WTC11 (cell line): ENCODE results near the gene ABCC4. TPM values are rescaled to one million over a fixed set of nuclear protein-coding genes. Genes with fewer than 3 reads are reported as not detected.

ENCODE experiments used
- ATAC-seq: fragments of 200-7000 bp; cut with Tn5 transposase; 2 replicates; pipeline ENCODE4 v1.10.0; 2021; ENCODE audit warnings: mild to moderate bottlenecking, moderate library complexity
- CTCF ChIA-PET: fragments of 300-600 bp; sonication (Branson Sonifier 250); formaldehyde crosslinking; loops from one replicate; lab custom pipeline; 2021; ENCODE audit warnings: antibody characterized with exemption; lab: Charles Lee
- POLR2A ChIA-PET: fragments of 350-600 bp; sonication (Branson Sonifier 250); formaldehyde crosslinking; loops from one replicate; lab custom pipeline; 2021; ENCODE audit warnings: antibody characterized with exemption; lab: Charles Lee
- DNase-seq: peaks from one replicate; pipeline ENCODE4 v3.0.0; 2021; ENCODE audit warnings: low spot score
- H3K27ac Mint-ChIP-seq: 2 replicates; pipeline ENCODE4 v1.8.0; 2021; ENCODE audit warnings: mixed read lengths
- H3K27me3 Mint-ChIP-seq: 2 replicates; pipeline ENCODE4 v1.8.0; 2021; ENCODE audit warnings: low read depth, mild to moderate bottlenecking, moderate library complexity, mixed read lengths
- H3K36me3 Mint-ChIP-seq: 2 replicates; pipeline ENCODE4 v1.8.0; 2021; ENCODE audit warnings: mixed read lengths
- H3K4me1 Mint-ChIP-seq: 2 replicates; pipeline ENCODE4 v1.8.0; 2022; ENCODE audit warnings: mixed read lengths
- H3K4me3 Mint-ChIP-seq: 2 replicates; pipeline ENCODE4 v1.8.0; 2021; ENCODE audit warnings: mild to moderate bottlenecking, moderate library complexity, mixed read lengths
- H3K9me3 Mint-ChIP-seq: 2 replicates; pipeline ENCODE4 v1.8.0; 2021; ENCODE audit warnings: mixed read lengths
- FOXP1 ChIP-seq: sonication (generic); formaldehyde crosslinking; IDR thresholded peaks from 2 replicates; pipeline ENCODE4 v1.8.0; 2022; ENCODE audit warnings: missing genetic modification reagents, mild to moderate bottlenecking, moderate library complexity, borderline replicate concordance
- GTF2I ChIP-seq: fragments of 250-450 bp; sonication (Bioruptor Pico); conservative IDR thresholded peaks from 2 replicates; pipeline ENCODE4 v1.4.0; 2021; ENCODE audit warnings: mild to moderate bottlenecking
- MXD4 ChIP-seq: fragments of 250-450 bp; sonication (Bioruptor Pico); IDR thresholded peaks from 2 replicates; pipeline ENCODE4 v1.8.0; 2021; ENCODE audit warnings: mild to moderate bottlenecking, moderate library complexity, borderline replicate concordance
- MYBL2 ChIP-seq: sonication (generic); formaldehyde crosslinking; IDR thresholded peaks from 2 replicates; pipeline ENCODE4 v1.8.1; 2023; ENCODE audit warnings: mild to moderate bottlenecking, moderate library complexity, missing genetic modification reagents
- NFE2L1 ChIP-seq: sonication (generic); formaldehyde crosslinking; IDR thresholded peaks from 2 replicates; pipeline ENCODE4 v1.8.1; 2023; ENCODE audit warnings: missing genetic modification reagents
- NFYB ChIP-seq: sonication (generic); formaldehyde crosslinking; conservative IDR thresholded peaks from 2 replicates; pipeline ENCODE4 v1.8.0; 2022; ENCODE audit warnings: low read depth, missing genetic modification reagents
- OVOL2 ChIP-seq: fragments of 250-450 bp; sonication (Bioruptor Pico); IDR thresholded peaks from 2 replicates; pipeline ENCODE4 v1.9.0; 2021; ENCODE audit warnings: mild to moderate bottlenecking, borderline replicate concordance
- PRRX2 ChIP-seq: fragments of 250-450 bp; sonication (Bioruptor Pico); IDR thresholded peaks from 2 replicates; pipeline ENCODE4 v1.8.0; 2021; ENCODE audit warnings: mild to moderate bottlenecking
- SMAD4 ChIP-seq: sonication (generic); formaldehyde crosslinking; IDR thresholded peaks from 2 replicates; pipeline ENCODE4 v1.8.0; 2022; ENCODE audit warnings: mild to moderate bottlenecking, missing genetic modification reagents
- ZNF219 ChIP-seq: sonication (generic); formaldehyde crosslinking; IDR thresholded peaks from 2 replicates; pipeline ENCODE4 v1.8.0; 2023; ENCODE audit warnings: missing genetic modification reagents, mild to moderate bottlenecking, borderline replicate concordance
- ZNF317 ChIP-seq: sonication (generic); formaldehyde crosslinking; IDR thresholded peaks from 2 replicates; pipeline ENCODE4 v1.8.1; 2023; ENCODE audit warnings: low read depth, mild to moderate bottlenecking, moderate library complexity, missing genetic modification reagents, borderline replicate concordance
- total RNA-seq: library from RNA; stranded (reverse); gene quantifications from 3 replicates; pipeline ENCODE4 v1.2.3, GENCODE V29; 2021
- TF ChIP-seq, protein P1 (sequence below): sonication (generic); formaldehyde crosslinking; IDR thresholded peaks from 2 replicates; pipeline ENCODE4 v1.8.1; 2023; ENCODE audit warnings: mild to moderate bottlenecking, missing genetic modification reagents, moderate library complexity
- TF ChIP-seq, protein P2 (sequence below): sonication (generic); formaldehyde crosslinking; IDR thresholded peaks from 2 replicates; pipeline ENCODE4 v1.8.0; 2023; ENCODE audit warnings: mild to moderate bottlenecking, missing genetic modification reagents
- TF ChIP-seq, protein P3 (sequence below): fragments of 200-600 bp; IDR thresholded peaks from 2 replicates; pipeline ENCODE4 v1.8.0; 2022; ENCODE audit warnings: antibody characterized with exemption
- TF ChIP-seq, protein P4 (sequence below): sonication (generic); formaldehyde crosslinking; IDR thresholded peaks from 2 replicates; pipeline ENCODE4 v1.8.0; 2023; ENCODE audit warnings: missing genetic modification reagents
- TF ChIP-seq, protein P5 (sequence below): sonication (generic); formaldehyde crosslinking; IDR thresholded peaks from 2 replicates; pipeline ENCODE4 v1.8.1; 2022; ENCODE audit warnings: missing genetic modification reagents, borderline replicate concordance
- TF ChIP-seq, protein P6 (sequence below): fragments of 250-450 bp; sonication (Bioruptor Pico); IDR thresholded peaks from 2 replicates; pipeline ENCODE4 v1.9.0; 2021; ENCODE audit warnings: moderate library complexity, mild to moderate bottlenecking, inconsistent platforms, borderline replicate concordance
- TF ChIP-seq, protein P7 (sequence below): sonication (generic); formaldehyde crosslinking; IDR thresholded peaks from 2 replicates; pipeline ENCODE4 v1.8.1; 2022; ENCODE audit warnings: low read depth, mild to moderate bottlenecking, moderate library complexity, missing genetic modification reagents, borderline replicate concordance
- TF ChIP-seq, protein P8 (sequence below): sonication (generic); formaldehyde crosslinking; IDR thresholded peaks from 2 replicates; pipeline ENCODE4 v1.8.0; 2022; ENCODE audit warnings: mild to moderate bottlenecking, missing genetic modification reagents

ABCC4 gene
- total RNA-seq, 1 experiment from 2014 or later = 7.2 TPM

DNA sequence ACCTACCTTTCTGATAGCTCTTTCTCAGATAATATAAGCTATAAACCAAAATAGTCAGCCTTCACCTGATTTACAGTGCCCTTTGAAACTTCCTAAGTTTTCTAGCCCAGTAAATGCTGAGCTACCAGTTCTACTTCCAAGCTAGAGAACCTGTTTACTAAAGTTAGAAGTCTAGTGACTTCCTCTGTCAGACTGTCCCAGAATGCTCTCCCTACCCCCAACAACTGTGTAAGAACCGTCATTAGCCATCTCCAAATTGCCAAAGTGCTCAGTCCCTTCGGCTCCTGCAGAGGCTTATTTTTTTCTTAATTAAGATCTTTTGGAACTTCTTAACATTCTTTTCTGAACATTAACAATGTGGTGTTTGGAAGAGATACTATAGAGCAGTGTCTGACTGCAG, 3.2 kb upstream of the ABCC4 start:
- H3K27ac Mint-ChIP-seq = no peak overlapping the region
- CTCF ChIA-PET = interaction anchor here (0.7 to 1.0 kb wide), 2 partner anchors 113 to 115 kb away, joined by 3 read pairs; no protein-coding TSS in a partner anchor
- ATAC-seq = no peak
- H3K4me3 Mint-ChIP-seq = no peak overlapping the region
- peaks cover 38% of the 10 kb centered on the region for H3K27me3 Mint-ChIP-seq
- H3K36me3 Mint-ChIP-seq = peaks cover 3% of the 10 kb centered on the region; the same call in 1 of the 2 replicates
- peaks cover 4% of the 10 kb centered on the region for H3K9me3 Mint-ChIP-seq
- TF ChIP-seq PRRX2 (CRISPR knock-in tag) (no peak), SMAD4 (CRISPR knock-in tag) (no peak), OVOL2 (CRISPR knock-in tag) (no peak), MXD4 (no peak), FOXP1 (CRISPR knock-in tag) (no peak), NFYB (CRISPR knock-in tag) (no peak), NFE2L1 (CRISPR knock-in tag) (no peak), ZNF317 (CRISPR knock-in tag) (no peak), GTF2I (CRISPR knock-in tag) (no peak), ZNF219 (no peak), MYBL2 (no peak)
- TF ChIP-seq, protein P1, sequence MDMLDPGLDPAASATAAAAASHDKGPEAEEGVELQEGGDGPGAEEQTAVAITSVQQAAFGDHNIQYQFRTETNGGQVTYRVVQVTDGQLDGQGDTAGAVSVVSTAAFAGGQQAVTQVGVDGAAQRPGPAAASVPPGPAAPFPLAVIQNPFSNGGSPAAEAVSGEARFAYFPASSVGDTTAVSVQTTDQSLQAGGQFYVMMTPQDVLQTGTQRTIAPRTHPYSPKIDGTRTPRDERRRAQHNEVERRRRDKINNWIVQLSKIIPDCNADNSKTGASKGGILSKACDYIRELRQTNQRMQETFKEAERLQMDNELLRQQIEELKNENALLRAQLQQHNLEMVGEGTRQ (CRISPR knock-in tag) = no peak
- TF ChIP-seq, protein P2, sequence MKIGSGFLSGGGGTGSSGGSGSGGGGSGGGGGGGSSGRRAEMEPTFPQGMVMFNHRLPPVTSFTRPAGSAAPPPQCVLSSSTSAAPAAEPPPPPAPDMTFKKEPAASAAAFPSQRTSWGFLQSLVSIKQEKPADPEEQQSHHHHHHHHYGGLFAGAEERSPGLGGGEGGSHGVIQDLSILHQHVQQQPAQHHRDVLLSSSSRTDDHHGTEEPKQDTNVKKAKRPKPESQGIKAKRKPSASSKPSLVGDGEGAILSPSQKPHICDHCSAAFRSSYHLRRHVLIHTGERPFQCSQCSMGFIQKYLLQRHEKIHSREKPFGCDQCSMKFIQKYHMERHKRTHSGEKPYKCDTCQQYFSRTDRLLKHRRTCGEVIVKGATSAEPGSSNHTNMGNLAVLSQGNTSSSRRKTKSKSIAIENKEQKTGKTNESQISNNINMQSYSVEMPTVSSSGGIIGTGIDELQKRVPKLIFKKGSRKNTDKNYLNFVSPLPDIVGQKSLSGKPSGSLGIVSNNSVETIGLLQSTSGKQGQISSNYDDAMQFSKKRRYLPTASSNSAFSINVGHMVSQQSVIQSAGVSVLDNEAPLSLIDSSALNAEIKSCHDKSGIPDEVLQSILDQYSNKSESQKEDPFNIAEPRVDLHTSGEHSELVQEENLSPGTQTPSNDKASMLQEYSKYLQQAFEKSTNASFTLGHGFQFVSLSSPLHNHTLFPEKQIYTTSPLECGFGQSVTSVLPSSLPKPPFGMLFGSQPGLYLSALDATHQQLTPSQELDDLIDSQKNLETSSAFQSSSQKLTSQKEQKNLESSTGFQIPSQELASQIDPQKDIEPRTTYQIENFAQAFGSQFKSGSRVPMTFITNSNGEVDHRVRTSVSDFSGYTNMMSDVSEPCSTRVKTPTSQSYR (CRISPR knock-in tag) = no peak
- TF ChIP-seq, protein P3, sequence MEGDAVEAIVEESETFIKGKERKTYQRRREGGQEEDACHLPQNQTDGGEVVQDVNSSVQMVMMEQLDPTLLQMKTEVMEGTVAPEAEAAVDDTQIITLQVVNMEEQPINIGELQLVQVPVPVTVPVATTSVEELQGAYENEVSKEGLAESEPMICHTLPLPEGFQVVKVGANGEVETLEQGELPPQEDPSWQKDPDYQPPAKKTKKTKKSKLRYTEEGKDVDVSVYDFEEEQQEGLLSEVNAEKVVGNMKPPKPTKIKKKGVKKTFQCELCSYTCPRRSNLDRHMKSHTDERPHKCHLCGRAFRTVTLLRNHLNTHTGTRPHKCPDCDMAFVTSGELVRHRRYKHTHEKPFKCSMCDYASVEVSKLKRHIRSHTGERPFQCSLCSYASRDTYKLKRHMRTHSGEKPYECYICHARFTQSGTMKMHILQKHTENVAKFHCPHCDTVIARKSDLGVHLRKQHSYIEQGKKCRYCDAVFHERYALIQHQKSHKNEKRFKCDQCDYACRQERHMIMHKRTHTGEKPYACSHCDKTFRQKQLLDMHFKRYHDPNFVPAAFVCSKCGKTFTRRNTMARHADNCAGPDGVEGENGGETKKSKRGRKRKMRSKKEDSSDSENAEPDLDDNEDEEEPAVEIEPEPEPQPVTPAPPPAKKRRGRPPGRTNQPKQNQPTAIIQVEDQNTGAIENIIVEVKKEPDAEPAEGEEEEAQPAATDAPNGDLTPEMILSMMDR = no peak
- TF ChIP-seq, protein P4, sequence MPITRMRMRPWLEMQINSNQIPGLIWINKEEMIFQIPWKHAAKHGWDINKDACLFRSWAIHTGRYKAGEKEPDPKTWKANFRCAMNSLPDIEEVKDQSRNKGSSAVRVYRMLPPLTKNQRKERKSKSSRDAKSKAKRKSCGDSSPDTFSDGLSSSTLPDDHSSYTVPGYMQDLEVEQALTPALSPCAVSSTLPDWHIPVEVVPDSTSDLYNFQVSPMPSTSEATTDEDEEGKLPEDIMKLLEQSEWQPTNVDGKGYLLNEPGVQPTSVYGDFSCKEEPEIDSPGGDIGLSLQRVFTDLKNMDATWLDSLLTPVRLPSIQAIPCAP = no peak
- TF ChIP-seq, protein P5, sequence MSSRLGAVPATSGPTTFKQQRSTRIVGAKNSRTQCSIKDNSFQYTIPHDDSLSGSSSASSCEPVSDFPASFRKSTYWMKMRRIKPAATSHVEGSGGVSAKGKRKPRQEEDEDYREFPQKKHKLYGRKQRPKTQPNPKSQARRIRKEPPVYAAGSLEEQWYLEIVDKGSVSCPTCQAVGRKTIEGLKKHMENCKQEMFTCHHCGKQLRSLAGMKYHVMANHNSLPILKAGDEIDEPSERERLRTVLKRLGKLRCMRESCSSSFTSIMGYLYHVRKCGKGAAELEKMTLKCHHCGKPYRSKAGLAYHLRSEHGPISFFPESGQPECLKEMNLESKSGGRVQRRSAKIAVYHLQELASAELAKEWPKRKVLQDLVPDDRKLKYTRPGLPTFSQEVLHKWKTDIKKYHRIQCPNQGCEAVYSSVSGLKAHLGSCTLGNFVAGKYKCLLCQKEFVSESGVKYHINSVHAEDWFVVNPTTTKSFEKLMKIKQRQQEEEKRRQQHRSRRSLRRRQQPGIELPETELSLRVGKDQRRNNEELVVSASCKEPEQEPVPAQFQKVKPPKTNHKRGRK = no peak
- TF ChIP-seq, protein P6, sequence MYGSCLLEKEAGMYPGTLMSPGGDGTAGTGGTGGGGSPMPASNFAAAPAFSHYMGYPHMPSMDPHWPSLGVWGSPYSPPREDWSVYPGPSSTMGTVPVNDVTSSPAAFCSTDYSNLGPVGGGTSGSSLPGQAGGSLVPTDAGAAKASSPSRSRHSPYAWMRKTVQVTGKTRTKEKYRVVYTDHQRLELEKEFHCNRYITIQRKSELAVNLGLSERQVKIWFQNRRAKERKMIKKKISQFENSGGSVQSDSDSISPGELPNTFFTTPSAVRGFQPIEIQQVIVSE (CRISPR knock-in tag) = no peak
- TF ChIP-seq, protein P7, sequence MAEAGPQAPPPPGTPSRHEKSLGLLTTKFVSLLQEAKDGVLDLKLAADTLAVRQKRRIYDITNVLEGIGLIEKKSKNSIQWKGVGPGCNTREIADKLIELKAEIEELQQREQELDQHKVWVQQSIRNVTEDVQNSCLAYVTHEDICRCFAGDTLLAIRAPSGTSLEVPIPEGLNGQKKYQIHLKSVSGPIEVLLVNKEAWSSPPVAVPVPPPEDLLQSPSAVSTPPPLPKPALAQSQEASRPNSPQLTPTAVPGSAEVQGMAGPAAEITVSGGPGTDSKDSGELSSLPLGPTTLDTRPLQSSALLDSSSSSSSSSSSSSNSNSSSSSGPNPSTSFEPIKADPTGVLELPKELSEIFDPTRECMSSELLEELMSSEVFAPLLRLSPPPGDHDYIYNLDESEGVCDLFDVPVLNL (CRISPR knock-in tag) = no peak
- TF ChIP-seq, protein P8, sequence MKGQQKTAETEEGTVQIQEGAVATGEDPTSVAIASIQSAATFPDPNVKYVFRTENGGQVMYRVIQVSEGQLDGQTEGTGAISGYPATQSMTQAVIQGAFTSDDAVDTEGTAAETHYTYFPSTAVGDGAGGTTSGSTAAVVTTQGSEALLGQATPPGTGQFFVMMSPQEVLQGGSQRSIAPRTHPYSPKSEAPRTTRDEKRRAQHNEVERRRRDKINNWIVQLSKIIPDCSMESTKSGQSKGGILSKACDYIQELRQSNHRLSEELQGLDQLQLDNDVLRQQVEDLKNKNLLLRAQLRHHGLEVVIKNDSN (CRISPR knock-in tag) = no peak
- TF ChIP-seq, all 79 proteins: peak for 0
- no peak for DNase-seq
- peaks cover 9% of the 10 kb centered on the region for H3K4me1 Mint-ChIP-seq
- POLR2A ChIA-PET = no interaction called here
